ENCODE results near the gene USH2A.

DNA sequence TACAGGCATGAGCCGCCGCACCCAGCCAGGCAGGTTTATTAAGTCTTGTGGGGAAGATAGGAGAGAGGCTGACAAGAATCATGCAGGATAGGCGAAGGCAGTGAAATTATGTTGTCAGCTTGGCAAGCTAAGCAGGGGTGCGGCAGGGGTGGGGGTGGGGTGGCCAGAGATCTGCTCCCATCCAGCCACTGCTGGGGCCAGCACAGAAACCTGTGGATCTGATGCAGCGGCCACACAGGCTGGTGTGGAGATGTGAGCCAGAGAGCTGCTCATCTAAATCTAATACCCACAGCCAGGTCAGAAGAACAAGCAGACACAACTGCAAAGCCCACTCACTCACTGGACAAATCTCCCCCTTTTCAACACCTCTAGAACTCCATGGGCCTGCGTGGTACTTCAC lies 787.4 kb downstream of the USH2A start:
- TF ChIP-seq, protein P1, sequence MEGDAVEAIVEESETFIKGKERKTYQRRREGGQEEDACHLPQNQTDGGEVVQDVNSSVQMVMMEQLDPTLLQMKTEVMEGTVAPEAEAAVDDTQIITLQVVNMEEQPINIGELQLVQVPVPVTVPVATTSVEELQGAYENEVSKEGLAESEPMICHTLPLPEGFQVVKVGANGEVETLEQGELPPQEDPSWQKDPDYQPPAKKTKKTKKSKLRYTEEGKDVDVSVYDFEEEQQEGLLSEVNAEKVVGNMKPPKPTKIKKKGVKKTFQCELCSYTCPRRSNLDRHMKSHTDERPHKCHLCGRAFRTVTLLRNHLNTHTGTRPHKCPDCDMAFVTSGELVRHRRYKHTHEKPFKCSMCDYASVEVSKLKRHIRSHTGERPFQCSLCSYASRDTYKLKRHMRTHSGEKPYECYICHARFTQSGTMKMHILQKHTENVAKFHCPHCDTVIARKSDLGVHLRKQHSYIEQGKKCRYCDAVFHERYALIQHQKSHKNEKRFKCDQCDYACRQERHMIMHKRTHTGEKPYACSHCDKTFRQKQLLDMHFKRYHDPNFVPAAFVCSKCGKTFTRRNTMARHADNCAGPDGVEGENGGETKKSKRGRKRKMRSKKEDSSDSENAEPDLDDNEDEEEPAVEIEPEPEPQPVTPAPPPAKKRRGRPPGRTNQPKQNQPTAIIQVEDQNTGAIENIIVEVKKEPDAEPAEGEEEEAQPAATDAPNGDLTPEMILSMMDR (IDR thresholded peaks at IDR 0.05): no peak
- TF ChIP-seq POLR2AphosphoS5 (IDR thresholded peaks at IDR 0.05): no peak

Measured in prostate gland (tissue), 2 donors.